K562 (cell line): ENCODE measurements around the gene MRPL41. TPM values are rescaled to one million over a fixed set of nuclear protein-coding genes. Genes with fewer than 3 reads are reported as not detected.

Experiments used
- GATAD2A ChIP-seq: fragments of 450-650 bp; IDR thresholded peaks from 2 replicates; pipeline ENCODE4 v1.6.1; 2017
- HDAC2 ChIP-seq: fragments of 450-650 bp; IDR thresholded peaks from 2 replicates; pipeline ENCODE4 v1.6.1; 2016; ENCODE audit warnings: mild to moderate bottlenecking
- IFI16 ChIP-seq: fragments of 250-450 bp; sonication (Bioruptor Pico); IDR thresholded peaks from 2 replicates; pipeline ENCODE4 v2.1.2; 2022; ENCODE audit warnings: mild to moderate bottlenecking, inconsistent platforms
- KAT8 ChIP-seq: fragments of 450-650 bp; IDR thresholded peaks from 2 replicates; pipeline ENCODE4 v1.6.1; 2016; ENCODE audit warnings: low read depth, mild to moderate bottlenecking
- MED1 ChIP-seq: sonication (generic); formaldehyde crosslinking; IDR thresholded peaks from 2 replicates; pipeline ENCODE4 v1.8.1; 2023; ENCODE audit warnings: missing genetic modification reagents, borderline replicate concordance
- PHB ChIP-seq: fragments of 250-450 bp; sonication (Bioruptor Pico); IDR thresholded peaks from 2 replicates; pipeline ENCODE4 v1.5.0; 2021
- SMAD4 ChIP-seq: fragments of 250-450 bp; sonication (Bioruptor Pico); conservative IDR thresholded peaks from 2 replicates; pipeline ENCODE4 v1.8.0; 2021; ENCODE audit warnings: inconsistent platforms, mild to moderate bottlenecking, moderate library complexity
- ZFP36 ChIP-seq: fragments of 150-350 bp; IDR thresholded peaks from 2 replicates; pipeline ENCODE4 v1.6.1; 2018; ENCODE audit warnings: low read length, low read depth; ENCODE audit not compliant: partially characterized antibody
- ZNF175 ChIP-seq: fragments of 200-800 bp; sonication (Bioruptor generic); IDR thresholded peaks from 2 replicates; pipeline ENCODE4 v1.6.1; 2016; ENCODE audit warnings: low read depth, mild to moderate bottlenecking, missing genetic modification characterization, missing compliant biosample characterization
- ZNF354B ChIP-seq: fragments of 250-450 bp; sonication (Bioruptor Pico); IDR thresholded peaks from 2 replicates; pipeline ENCODE4 v1.4.0; 2020
- ZNF584 ChIP-seq: fragments of 200-800 bp; sonication (Bioruptor generic); IDR thresholded peaks from 2 replicates; pipeline ENCODE4 v1.6.1; 2016; ENCODE audit warnings: low read depth, mild to moderate bottlenecking, missing genetic modification characterization, missing compliant biosample characterization
- ZNF696 ChIP-seq: fragments of 250-450 bp; sonication (Bioruptor Pico); conservative IDR thresholded peaks from 2 replicates; pipeline ENCODE4 v1.4.0; 2020; ENCODE audit warnings: mild to moderate bottlenecking, moderate library complexity
- polyA plus RNA-seq, 8 experiments: library from polyadenylated mRNA; depleted of rRNA in 4 of 8; stranded (reverse) in 5 of 8; unstranded in 3 of 8; fragments of >200 nt; fragmentation: Nextera tagmentation in 2 of 8; fragmentation: Illumina TruSeq in 1 of 8; extraction: Ambion mirVana in 2 of 8; extraction: Trizol in 1 of 8; gene quantifications; 2 replicates each; pipeline versions ENCODE4 v1.2.1 to v1.2.3, GENCODE V29; 2011 to 2014; ENCODE audit warnings: inconsistent platforms in 1 of 8, missing spikeins in 1 of 8
- total RNA-seq, 7 experiments: library from RNA; depleted of rRNA in 6 of 7; stranded (reverse); fragments of >200 nt in 6 of 7; fragmentation: Illumina TruSeq in 2 of 7; extraction: Trizol in 2 of 7; gene quantifications; 2 replicates each; pipeline versions ENCODE4 v1.2.1 to v1.2.3, GENCODE V29; 2011 to 2021; ENCODE audit warnings: low replicate concordance in 1 of 7
- TF ChIP-seq, protein P1 (sequence below): fragments of 200-600 bp; sonication (generic); IDR thresholded peaks from one replicate; pipeline ENCODE4 v1.6.1; 2012; ENCODE audit warnings: mild to moderate bottlenecking, low read depth, low read length, inconsistent platforms
- TF ChIP-seq, protein P2 (sequence below): conservative IDR thresholded peaks from 2 replicates; pipeline ENCODE4 v1.6.1; 2011; ENCODE audit warnings: low read depth, mild to moderate bottlenecking, low read length; ENCODE audit not compliant: control insufficient read depth
- TF ChIP-seq, protein P3 (sequence below): fragments of 450-650 bp; IDR thresholded peaks from 2 replicates; pipeline ENCODE4 v1.6.1; 2017; ENCODE audit warnings: mild to moderate bottlenecking, moderate library complexity

Gene MRPL41
- total and polyA plus RNA-seq, 9 of the 15 experiments (the other 6 are each of a cell fraction or from before 2014, with no cell fraction given), result 2.6 to 259 (median 21.6) TPM

DNA sequence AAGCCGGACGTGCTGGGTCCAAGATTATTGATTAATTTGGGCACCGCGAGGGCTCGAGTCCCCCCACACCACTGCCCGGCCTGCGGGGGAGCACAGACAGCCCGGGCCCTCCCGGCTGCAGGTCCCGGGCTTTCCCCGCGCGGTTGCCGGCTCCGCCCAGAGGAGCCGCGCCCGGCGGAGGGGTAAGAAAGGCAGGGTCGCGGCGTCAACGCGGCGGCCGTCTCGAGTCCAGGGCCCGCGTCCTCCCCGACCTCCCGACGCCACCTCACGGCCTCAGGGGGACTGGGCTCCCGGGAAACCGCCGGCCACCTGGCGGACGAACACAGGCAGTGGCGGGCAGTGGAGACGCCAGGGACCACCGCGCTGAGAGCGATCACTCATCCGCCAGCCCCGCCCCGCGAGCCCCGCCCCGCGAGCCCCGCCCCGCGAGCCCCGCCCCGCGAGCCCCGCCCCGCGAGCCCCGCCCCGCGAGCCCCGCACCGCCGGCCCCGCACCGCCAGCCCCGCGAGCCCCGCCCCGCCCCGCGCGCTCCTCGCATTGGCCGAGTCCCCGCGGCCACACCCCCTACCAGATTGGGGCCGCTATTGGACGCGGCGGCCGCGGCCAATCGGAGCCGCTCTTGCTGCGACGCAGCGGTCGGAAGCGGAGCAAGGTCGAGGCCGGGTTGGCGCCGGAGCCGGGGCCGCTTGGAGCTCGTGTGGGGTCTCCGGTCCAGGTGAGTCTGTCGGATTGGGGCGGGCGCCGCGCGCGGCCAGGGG lies at the start of gene MRPL41 (continued):
- no peak for TF ChIP-seq ZNF175
- no peak for TF ChIP-seq ZFP36
- TF ChIP-seq PHB (CRISPR knock-in tag), result no peak
- TF ChIP-seq ZNF696 (CRISPR knock-in tag), result no peak
- TF ChIP-seq MED1 (CRISPR knock-in tag), result no peak
- TF ChIP-seq KAT8, result no peak
- TF ChIP-seq, protein P1, sequence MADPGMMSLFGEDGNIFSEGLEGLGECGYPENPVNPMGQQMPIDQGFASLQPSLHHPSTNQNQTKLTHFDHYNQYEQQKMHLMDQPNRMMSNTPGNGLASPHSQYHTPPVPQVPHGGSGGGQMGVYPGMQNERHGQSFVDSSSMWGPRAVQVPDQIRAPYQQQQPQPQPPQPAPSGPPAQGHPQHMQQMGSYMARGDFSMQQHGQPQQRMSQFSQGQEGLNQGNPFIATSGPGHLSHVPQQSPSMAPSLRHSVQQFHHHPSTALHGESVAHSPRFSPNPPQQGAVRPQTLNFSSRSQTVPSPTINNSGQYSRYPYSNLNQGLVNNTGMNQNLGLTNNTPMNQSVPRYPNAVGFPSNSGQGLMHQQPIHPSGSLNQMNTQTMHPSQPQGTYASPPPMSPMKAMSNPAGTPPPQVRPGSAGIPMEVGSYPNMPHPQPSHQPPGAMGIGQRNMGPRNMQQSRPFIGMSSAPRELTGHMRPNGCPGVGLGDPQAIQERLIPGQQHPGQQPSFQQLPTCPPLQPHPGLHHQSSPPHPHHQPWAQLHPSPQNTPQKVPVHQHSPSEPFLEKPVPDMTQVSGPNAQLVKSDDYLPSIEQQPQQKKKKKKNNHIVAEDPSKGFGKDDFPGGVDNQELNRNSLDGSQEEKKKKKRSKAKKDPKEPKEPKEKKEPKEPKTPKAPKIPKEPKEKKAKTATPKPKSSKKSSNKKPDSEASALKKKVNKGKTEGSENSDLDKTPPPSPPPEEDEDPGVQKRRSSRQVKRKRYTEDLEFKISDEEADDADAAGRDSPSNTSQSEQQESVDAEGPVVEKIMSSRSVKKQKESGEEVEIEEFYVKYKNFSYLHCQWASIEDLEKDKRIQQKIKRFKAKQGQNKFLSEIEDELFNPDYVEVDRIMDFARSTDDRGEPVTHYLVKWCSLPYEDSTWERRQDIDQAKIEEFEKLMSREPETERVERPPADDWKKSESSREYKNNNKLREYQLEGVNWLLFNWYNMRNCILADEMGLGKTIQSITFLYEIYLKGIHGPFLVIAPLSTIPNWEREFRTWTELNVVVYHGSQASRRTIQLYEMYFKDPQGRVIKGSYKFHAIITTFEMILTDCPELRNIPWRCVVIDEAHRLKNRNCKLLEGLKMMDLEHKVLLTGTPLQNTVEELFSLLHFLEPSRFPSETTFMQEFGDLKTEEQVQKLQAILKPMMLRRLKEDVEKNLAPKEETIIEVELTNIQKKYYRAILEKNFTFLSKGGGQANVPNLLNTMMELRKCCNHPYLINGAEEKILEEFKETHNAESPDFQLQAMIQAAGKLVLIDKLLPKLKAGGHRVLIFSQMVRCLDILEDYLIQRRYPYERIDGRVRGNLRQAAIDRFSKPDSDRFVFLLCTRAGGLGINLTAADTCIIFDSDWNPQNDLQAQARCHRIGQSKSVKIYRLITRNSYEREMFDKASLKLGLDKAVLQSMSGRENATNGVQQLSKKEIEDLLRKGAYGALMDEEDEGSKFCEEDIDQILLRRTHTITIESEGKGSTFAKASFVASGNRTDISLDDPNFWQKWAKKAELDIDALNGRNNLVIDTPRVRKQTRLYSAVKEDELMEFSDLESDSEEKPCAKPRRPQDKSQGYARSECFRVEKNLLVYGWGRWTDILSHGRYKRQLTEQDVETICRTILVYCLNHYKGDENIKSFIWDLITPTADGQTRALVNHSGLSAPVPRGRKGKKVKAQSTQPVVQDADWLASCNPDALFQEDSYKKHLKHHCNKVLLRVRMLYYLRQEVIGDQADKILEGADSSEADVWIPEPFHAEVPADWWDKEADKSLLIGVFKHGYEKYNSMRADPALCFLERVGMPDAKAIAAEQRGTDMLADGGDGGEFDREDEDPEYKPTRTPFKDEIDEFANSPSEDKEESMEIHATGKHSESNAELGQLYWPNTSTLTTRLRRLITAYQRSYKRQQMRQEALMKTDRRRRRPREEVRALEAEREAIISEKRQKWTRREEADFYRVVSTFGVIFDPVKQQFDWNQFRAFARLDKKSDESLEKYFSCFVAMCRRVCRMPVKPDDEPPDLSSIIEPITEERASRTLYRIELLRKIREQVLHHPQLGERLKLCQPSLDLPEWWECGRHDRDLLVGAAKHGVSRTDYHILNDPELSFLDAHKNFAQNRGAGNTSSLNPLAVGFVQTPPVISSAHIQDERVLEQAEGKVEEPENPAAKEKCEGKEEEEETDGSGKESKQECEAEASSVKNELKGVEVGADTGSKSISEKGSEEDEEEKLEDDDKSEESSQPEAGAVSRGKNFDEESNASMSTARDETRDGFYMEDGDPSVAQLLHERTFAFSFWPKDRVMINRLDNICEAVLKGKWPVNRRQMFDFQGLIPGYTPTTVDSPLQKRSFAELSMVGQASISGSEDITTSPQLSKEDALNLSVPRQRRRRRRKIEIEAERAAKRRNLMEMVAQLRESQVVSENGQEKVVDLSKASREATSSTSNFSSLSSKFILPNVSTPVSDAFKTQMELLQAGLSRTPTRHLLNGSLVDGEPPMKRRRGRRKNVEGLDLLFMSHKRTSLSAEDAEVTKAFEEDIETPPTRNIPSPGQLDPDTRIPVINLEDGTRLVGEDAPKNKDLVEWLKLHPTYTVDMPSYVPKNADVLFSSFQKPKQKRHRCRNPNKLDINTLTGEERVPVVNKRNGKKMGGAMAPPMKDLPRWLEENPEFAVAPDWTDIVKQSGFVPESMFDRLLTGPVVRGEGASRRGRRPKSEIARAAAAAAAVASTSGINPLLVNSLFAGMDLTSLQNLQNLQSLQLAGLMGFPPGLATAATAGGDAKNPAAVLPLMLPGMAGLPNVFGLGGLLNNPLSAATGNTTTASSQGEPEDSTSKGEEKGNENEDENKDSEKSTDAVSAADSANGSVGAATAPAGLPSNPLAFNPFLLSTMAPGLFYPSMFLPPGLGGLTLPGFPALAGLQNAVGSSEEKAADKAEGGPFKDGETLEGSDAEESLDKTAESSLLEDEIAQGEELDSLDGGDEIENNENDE, result no peak
- TF ChIP-seq IFI16 (CRISPR knock-in tag), result no peak
- TF ChIP-seq, protein P2, sequence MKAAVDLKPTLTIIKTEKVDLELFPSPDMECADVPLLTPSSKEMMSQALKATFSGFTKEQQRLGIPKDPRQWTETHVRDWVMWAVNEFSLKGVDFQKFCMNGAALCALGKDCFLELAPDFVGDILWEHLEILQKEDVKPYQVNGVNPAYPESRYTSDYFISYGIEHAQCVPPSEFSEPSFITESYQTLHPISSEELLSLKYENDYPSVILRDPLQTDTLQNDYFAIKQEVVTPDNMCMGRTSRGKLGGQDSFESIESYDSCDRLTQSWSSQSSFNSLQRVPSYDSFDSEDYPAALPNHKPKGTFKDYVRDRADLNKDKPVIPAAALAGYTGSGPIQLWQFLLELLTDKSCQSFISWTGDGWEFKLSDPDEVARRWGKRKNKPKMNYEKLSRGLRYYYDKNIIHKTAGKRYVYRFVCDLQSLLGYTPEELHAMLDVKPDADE, result no peak
- TF ChIP-seq GATAD2A, result no peak
- TF ChIP-seq HDAC2, result no peak
- no peak for TF ChIP-seq ZNF354B (CRISPR knock-in tag)
- TF ChIP-seq, protein P3, sequence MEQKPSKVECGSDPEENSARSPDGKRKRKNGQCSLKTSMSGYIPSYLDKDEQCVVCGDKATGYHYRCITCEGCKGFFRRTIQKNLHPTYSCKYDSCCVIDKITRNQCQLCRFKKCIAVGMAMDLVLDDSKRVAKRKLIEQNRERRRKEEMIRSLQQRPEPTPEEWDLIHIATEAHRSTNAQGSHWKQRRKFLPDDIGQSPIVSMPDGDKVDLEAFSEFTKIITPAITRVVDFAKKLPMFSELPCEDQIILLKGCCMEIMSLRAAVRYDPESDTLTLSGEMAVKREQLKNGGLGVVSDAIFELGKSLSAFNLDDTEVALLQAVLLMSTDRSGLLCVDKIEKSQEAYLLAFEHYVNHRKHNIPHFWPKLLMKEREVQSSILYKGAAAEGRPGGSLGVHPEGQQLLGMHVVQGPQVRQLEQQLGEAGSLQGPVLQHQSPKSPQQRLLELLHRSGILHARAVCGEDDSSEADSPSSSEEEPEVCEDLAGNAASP, result no peak
- no peak for TF ChIP-seq ZNF584
- TF ChIP-seq SMAD4 (CRISPR knock-in tag), result peak; percentile 58
